CD14-positive monocyte (primary cell): ENCODE results near the gene IRS1. TPM values are rescaled to one million over a fixed set of nuclear protein-coding genes. Genes with fewer than 3 reads are reported as not detected.

ENCODE experiments used
- DNase-seq, 3 donors: peaks; one replicate each; pipeline ENCODE4 v3.0.0-alpha.2; 2011 to 2022
- H2AFZ ChIP-seq: 2 replicates; pipeline ENCODE4 v1.6.0; 2012; ENCODE audit warnings: mild to moderate bottlenecking, low read depth, low read length, inconsistent platforms; ENCODE audit not compliant: insufficient read depth, poor library complexity, severe bottlenecking
- H3K27ac ChIP-seq, 2 donors: 1 replicate in 1 of 2; 2 replicates in 1 of 2; pipeline ENCODE4 v1.5.1; 2012 to 2013; ENCODE audit warnings: low read length in 2 of 2, control low read depth in 1 of 2, inconsistent platforms in 1 of 2, low read depth in 1 of 2, mild to moderate bottlenecking in 1 of 2
- H3K27me3 ChIP-seq, 2 donors: one replicate each; pipeline versions ENCODE4 v1.6.0 to v1.6.1; 2011 to 2013; ENCODE audit warnings: low read length in 2 of 2; ENCODE audit not compliant: control insufficient read depth in 2 of 2, insufficient read depth in 2 of 2
- H3K36me3 ChIP-seq, 2 donors: replicated peaks in 1 of 2; 1 replicate in 1 of 2; 2 replicates in 1 of 2; pipeline versions ENCODE4 v1.5.1 to v1.6.1; 2012 to 2013; ENCODE audit warnings: low read length in 2 of 2, control low read depth in 1 of 2, inconsistent platforms in 1 of 2, mild to moderate bottlenecking in 1 of 2; ENCODE audit not compliant: insufficient read depth in 2 of 2, control insufficient read depth in 1 of 2
- H3K4me1 ChIP-seq, 2 donors: 1 replicate in 1 of 2; 2 replicates in 1 of 2; pipeline versions ENCODE4 v1.5.1 to v1.6.1; 2012 to 2013; ENCODE audit warnings: low read length in 2 of 2, control low read depth in 1 of 2, inconsistent platforms in 1 of 2, mild to moderate bottlenecking in 1 of 2, moderate library complexity in 1 of 2; ENCODE audit not compliant: insufficient read depth in 2 of 2, control insufficient read depth in 1 of 2
- H3K4me2 ChIP-seq: replicated peaks from 2 replicates; pipeline ENCODE3; 2012; ENCODE audit warnings: low read length, moderate library complexity, mild to moderate bottlenecking; ENCODE audit not compliant: poor library complexity, severe bottlenecking; ENCODE audit errors: extremely low read depth
- H3K4me3 ChIP-seq, 3 experiments: fragments of 200-600 bp in 1 of 3; sonication (generic) in 1 of 3; replicated peaks in 1 of 3; 1 replicate in 2 of 3; 2 replicates in 1 of 3; pipeline ENCODE4 v1.5.1; 2011 to 2013; ENCODE audit warnings: low read length in 3 of 3, mild to moderate bottlenecking in 3 of 3, control low read depth in 2 of 3, low read depth in 2 of 3, inconsistent platforms in 1 of 3, moderate library complexity in 1 of 3
- H3K79me2 ChIP-seq: 2 replicates; pipeline ENCODE4 v1.6.0; 2012; ENCODE audit warnings: mild to moderate bottlenecking, control low read depth, inconsistent platforms, low read length, moderate library complexity; ENCODE audit not compliant: insufficient read depth
- H3K9ac ChIP-seq: 2 replicates; pipeline ENCODE4 v1.6.0; 2017; ENCODE audit warnings: low read length, mild to moderate bottlenecking; ENCODE audit not compliant: insufficient read depth, poor library complexity, severe bottlenecking
- H3K9me3 ChIP-seq, 2 donors: replicated peaks in 1 of 2; 1 replicate in 1 of 2; 2 replicates in 1 of 2; pipeline versions ENCODE4 v1.5.1 to v1.6.1; 2012 to 2013; ENCODE audit warnings: low read length in 2 of 2, control low read depth in 1 of 2; ENCODE audit not compliant: control insufficient read depth in 1 of 2, insufficient read depth in 1 of 2
- H4K20me1 ChIP-seq: 2 replicates; pipeline ENCODE4 v1.6.0; 2012; ENCODE audit warnings: mild to moderate bottlenecking, low read length, control low read depth, moderate library complexity; ENCODE audit not compliant: insufficient read depth
- H3K27ac Mint-ChIP-seq, 7 donors: one replicate each; pipeline ENCODE4 v1.8.0; 2020; ENCODE audit warnings: mild to moderate bottlenecking in 7 of 7, mixed read lengths in 7 of 7, moderate library complexity in 6 of 7, inconsistent platforms in 2 of 7
- H3K27me3 Mint-ChIP-seq, 3 donors: one replicate each; pipeline ENCODE4 v1.8.0; 2021 to 2022; ENCODE audit warnings: low read depth in 3 of 3, mild to moderate bottlenecking in 3 of 3, mixed read lengths in 3 of 3, moderate library complexity in 3 of 3, inconsistent platforms in 1 of 3
- H3K36me3 Mint-ChIP-seq, 2 donors: one replicate each; pipeline ENCODE4 v1.8.0; 2020; ENCODE audit warnings: mixed read lengths in 2 of 2, inconsistent platforms in 1 of 2, mild to moderate bottlenecking in 1 of 2
- H3K4me1 Mint-ChIP-seq: one replicate; pipeline ENCODE4 v1.8.0; 2020; ENCODE audit warnings: mild to moderate bottlenecking, mixed read lengths
- H3K4me3 Mint-ChIP-seq, 2 donors: one replicate each; pipeline ENCODE4 v1.8.0; 2020; ENCODE audit warnings: mild to moderate bottlenecking in 2 of 2, mixed read lengths in 2 of 2, moderate library complexity in 1 of 2
- H3K9me3 Mint-ChIP-seq, 7 donors: one replicate each; pipeline ENCODE4 v1.8.0; 2020 to 2022; ENCODE audit warnings: mixed read lengths in 7 of 7, mild to moderate bottlenecking in 6 of 7, moderate library complexity in 6 of 7, inconsistent platforms in 2 of 7
- WGBS: methylation state at CpG from one replicate; pipeline ENCODE4 v1.1.5; 2013; ENCODE audit warnings: missing lambda C conversion rate; ENCODE audit not compliant: insufficient coverage; 5-methylcytosine and 5-hydroxymethylcytosine counted together
- intact Hi-C, 2 donors: fragments of 100-400 bp; cut with micrococcal nuclease; formaldehyde crosslinking; loops; one replicate each; pipeline versions ENCODE4 v1.15.0 to v1.15.1; 2023
- polyA plus RNA-seq, 3 donors: library from polyadenylated mRNA; depleted of rRNA in 1 of 3; unstranded in 2 of 3; stranded (reverse) in 1 of 3; fragments of 300-500 nt in 2 of 3; fragments of >200 nt in 1 of 3; fragmentation: Illumina TruSeq in 2 of 3; gene quantifications; 1 replicate in 2 of 3; 2 replicates in 1 of 3; pipeline ENCODE4 v1.2.3, GENCODE V29; 2012 to 2021
- TF ChIP-seq, protein P1 (sequence below): fragments of 200-600 bp; IDR thresholded peaks from one replicate; pipeline ENCODE4 v1.8.0; 2022; ENCODE audit warnings: antibody characterized with exemption, mild to moderate bottlenecking

IRS1 gene
- polyA plus RNA-seq, 3 donors: 0.10 to 0.19 TPM; not detected in 1

DNA sequence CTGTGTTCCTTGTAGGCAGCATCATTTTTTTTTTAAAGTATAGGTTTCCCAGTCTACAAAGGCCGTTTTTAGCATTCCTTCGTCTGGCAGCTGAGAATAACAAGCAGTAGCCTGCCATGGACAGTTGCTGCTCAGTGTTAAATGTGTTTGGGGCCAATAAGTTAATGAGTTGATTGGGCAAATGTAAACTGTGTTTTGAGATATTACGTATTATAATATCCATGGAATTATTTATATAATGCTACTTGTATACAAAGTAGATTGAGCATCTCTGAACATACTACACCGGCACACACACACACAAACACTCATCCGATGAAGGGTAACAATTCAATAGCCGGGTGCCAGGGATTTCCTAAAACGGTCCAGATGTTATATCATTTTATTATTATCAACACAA, 97.2 kb downstream of the IRS1 start:
- no peaks in the 10 kb centered on the region for H3K4me1 ChIP-seq
- H3K9me3 ChIP-seq: no peaks in the 10 kb centered on the region
- no peak overlapping the region for H2AFZ ChIP-seq
- peaks cover 4 to 6% (median 5%) of the 10 kb centered on the region in 3 donors for H3K27me3 Mint-ChIP-seq
- TF ChIP-seq, protein P1, sequence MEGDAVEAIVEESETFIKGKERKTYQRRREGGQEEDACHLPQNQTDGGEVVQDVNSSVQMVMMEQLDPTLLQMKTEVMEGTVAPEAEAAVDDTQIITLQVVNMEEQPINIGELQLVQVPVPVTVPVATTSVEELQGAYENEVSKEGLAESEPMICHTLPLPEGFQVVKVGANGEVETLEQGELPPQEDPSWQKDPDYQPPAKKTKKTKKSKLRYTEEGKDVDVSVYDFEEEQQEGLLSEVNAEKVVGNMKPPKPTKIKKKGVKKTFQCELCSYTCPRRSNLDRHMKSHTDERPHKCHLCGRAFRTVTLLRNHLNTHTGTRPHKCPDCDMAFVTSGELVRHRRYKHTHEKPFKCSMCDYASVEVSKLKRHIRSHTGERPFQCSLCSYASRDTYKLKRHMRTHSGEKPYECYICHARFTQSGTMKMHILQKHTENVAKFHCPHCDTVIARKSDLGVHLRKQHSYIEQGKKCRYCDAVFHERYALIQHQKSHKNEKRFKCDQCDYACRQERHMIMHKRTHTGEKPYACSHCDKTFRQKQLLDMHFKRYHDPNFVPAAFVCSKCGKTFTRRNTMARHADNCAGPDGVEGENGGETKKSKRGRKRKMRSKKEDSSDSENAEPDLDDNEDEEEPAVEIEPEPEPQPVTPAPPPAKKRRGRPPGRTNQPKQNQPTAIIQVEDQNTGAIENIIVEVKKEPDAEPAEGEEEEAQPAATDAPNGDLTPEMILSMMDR: no peak
- no peak overlapping the region for H3K27ac Mint-ChIP-seq
- H3K27me3 ChIP-seq: peaks cover 2 to 9% of the 10 kb centered on the region in 2 donors
- no peaks in the 10 kb centered on the region for H3K79me2 ChIP-seq
- H3K4me3 ChIP-seq: no peak overlapping the region
- H3K4me2 ChIP-seq: no peak overlapping the region
- no peak overlapping the region for H3K27ac ChIP-seq
- intact Hi-C loops: no loop called here
- H3K36me3 Mint-ChIP-seq: no peaks in the 10 kb centered on the region
- peaks cover 9% of the 10 kb centered on the region for H3K4me1 Mint-ChIP-seq
- no peaks in the 10 kb centered on the region for H4K20me1 ChIP-seq
- H3K9ac ChIP-seq: no peak overlapping the region
- H3K36me3 ChIP-seq: no peaks in the 10 kb centered on the region
- no peak for DNase-seq
- 100% methylated on average over 1 of the region's 7 CpGs for WGBS
- H3K9me3 Mint-ChIP-seq: peaks cover 0 to 4% (median 2%) of the 10 kb centered on the region in 7 donors
- no peak overlapping the region for H3K4me3 Mint-ChIP-seq

DNA sequence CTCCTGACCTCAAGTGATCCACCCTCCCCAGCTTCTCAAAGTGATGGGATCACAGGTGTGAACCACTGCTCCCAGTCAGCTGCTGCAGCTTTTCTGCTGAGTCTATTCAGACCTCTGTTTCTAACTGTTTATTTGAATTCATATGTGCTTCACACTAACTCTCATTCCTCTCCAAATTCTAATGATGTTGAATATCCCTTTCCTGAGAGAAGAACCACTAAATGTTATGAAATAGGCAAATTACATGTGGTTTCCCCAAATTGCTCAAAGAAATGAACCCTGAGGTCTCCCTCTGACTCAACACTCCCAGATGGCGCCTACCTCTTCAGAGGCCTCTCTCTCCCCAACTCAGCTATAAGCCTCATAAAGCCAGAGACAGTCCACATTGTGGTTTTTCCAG, 98.6 kb downstream of the IRS1 start:
- Histone ChIP-seq H3K27ac (no peak overlapping the region), H4K20me1 (no peaks in the 10 kb centered on the region), H2AFZ (no peak overlapping the region), H3K4me3 (no peak overlapping the region), H3K36me3 (no peaks in the 10 kb centered on the region), H3K4me1 (no peaks in the 10 kb centered on the region), H3K9ac (no peak overlapping the region), H3K9me3 (no peaks in the 10 kb centered on the region), H3K4me2 (no peak overlapping the region), H3K27me3 (peaks cover 0 to 9% of the 10 kb centered on the region in 2 donors), H3K79me2 (no peaks in the 10 kb centered on the region)
- TF ChIP-seq, protein P1: no peak
- peaks cover 9% of the 10 kb centered on the region for H3K4me1 Mint-ChIP-seq
- peaks cover 4 to 6% (median 5%) of the 10 kb centered on the region in 3 donors for H3K27me3 Mint-ChIP-seq
- no peak overlapping the region for H3K27ac Mint-ChIP-seq
- intact Hi-C loops: no loop called here
- peaks cover 0 to 4% (median 2%) of the 10 kb centered on the region in 7 donors for H3K9me3 Mint-ChIP-seq
- no peak overlapping the region for H3K4me3 Mint-ChIP-seq
- DNase-seq: peak in 1 of 3 donors; percentile 45
- no peaks in the 10 kb centered on the region for H3K36me3 Mint-ChIP-seq
- WGBS: 0% methylated on average over 1 of the region's 1 CpG
